NCI-H510A (cell line): ENCODE measurements around the gene PTK6.
"Not testable (repeated sequence)": the region's sequence is repeated elsewhere in the genome, so short reads cannot be mapped to it uniquely, and the experiment has no call there.

Source experiments
- DNase-seq: peaks from one replicate; lab custom pipeline; 2025; lab: John Stamatoyannopoulos, UW

PTK6 gene

GRCh38 chr20:63493563-63494020, 43.6 kb downstream of the PTK6 start:
- no peak for DNase-seq

- DNase-seq, result no peak
Observed at GRCh38 chr20:63492982-63493381, 44.2 kb downstream of the PTK6 start.

GRCh38 chr20:63492518-63492917, 44.7 kb downstream of the PTK6 start:
- no peak for DNase-seq

DNA sequence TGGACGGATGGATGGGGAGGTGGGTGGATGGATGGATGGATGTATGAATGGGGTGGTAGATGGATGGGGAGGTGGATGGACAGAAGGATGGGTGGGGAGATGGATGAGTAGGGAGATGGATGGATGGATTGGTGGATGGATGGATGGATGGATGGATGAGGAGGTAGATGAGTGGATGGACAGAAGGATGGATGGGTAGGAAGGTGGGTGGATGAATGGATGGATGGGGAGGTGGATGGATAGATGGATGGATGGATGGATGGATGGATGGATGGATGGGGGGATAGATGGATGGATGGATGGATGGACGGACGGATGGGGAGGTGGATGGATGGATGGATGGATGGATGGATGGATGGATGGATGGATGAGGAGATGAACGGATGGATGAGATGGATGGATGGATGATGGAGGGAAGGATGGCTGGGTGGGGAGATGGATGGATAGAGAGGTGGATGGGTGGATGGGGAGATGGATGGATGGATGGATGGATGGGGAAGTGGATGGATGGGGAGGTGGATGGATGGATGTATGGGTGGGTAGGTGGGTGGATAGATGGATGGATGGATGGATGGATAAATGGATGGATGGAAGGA, 45.4 kb downstream of the PTK6 start:
- DNase-seq, result no peak

DNA sequence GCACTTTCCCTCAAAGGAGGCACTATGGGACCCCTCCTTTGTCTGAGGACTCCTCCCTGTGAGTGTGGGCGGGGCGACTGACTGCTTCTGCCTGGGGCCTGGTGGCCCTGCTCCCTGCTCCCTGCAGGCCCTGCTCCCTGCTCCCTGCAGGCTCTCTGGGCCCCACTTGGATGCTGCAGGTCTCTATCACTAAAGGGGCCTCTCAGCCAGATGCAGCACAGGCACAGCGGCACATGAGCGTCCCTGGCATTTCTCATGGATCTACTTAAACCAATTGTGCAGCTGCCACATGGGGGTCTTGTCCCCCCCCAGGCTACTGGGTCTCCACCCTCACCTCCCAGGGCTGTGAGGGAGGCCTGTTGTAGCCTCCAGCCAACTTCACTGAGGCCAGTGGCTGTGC, 46.1 kb downstream of the PTK6 start:
- no peak for DNase-seq

DNA sequence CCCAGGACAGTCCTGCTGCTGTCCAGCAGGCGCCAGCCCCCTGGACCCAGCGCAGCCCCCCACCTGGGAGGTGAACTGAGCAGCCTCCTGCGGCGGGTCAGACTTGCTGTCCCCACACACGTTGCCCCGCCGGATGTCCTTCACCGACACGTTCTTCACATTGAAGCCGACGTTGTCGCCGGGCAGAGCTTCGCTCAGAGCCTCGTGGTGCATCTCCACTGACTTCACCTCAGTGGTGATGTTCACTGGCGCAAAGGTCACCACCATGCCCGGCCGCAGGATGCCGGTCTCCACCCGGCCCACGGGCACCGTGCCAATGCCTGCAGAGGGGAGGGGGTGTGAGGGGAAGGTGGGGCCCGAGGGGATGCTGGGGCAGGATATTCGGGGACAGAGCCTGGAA, 46.8 kb downstream of the PTK6 start:
- no peak for DNase-seq

GRCh38 chr20:63488315-63489251, 48.6 kb downstream of the PTK6 start:
- DNase-seq, result no peak

GRCh38 chr20:63487781-63488241, 49.4 kb downstream of the PTK6 start:
- DNase-seq, result no peak

- no peak for DNase-seq
Observed at GRCh38 chr20:63487116-63487764, 49.9 kb downstream of the PTK6 start.

- DNase-seq, result no peak
Observed at GRCh38 chr20:63486300-63486855, 50.8 kb downstream of the PTK6 start.

- no peak for DNase-seq
Observed at GRCh38 chr20:63484651-63485403, 52.3 kb downstream of the PTK6 start.

GRCh38 chr20:63484236-63484635, 52.9 kb downstream of the PTK6 start:
- DNase-seq, result no peak

DNA sequence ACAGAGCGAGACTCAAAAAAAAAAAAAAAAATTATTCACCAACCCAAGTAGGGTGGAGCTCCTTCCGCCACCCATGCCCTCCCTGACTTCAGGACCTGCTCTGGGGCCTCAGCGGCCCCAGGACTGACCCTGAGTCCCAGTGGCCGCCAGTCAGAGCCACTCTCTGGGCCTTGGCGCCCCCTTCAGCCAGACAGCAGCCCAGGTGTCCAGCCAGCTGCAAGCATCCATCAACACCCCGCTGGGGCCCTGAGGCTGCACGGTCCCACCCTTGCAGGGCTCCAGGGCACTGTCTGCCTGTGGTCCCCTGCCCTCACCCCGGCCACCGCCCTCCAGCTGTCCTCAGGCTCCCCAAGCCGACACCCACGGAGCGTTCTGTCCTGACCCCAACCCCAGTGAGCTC, 53.3 kb downstream of the PTK6 start:
- DNase-seq, result no peak

DNA sequence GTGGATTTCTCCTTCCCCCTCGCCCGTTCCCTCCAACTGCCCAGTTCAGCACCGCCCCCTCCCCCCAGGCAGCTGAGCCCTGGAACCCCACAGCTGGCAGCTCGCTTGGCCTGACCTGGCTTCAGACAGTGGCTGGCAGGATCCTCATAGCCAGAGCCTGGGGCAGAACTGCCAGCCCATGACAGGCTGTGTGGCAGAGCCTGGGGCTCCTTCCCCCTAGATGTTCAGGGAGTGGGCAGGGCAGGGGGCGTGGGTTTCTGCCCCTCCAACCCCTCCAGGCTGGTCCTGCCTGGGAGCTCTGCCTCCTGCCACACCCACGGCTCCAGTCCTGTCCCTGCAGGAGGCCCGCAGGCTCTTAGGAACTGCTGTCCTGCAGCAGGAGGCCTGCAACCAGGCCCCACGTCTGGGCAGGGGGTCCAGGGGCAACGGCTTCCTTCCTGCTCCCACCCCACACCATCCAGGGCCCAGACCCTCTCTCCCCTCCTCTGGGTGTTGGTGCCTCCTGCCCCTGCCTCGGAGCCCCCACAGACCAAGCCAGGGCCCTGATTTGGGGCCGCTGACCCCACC, 55.1 kb downstream of the PTK6 start:
- DNase-seq, result no peak

DNA sequence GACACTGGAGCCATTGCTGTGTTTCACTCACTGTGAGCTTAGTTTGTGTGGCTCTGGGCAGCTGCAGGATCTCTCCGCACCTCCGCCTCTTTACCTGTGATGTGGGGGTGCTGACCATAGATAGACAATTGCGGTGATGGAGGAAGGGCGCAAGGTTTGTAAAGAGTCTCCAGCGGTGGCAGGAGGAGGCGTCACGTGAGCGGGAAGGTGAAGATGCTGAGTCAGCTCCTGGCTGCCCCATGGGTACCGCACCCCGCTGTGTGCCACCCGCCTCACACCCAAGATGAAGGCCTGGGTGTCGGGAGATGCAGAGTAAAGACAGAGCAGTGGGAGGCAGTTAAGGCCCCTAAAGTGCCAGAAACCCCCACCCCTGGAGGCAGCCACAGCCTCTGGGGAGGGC, 55.7 kb downstream of the PTK6 start:
- DNase-seq, result no peak

DNA sequence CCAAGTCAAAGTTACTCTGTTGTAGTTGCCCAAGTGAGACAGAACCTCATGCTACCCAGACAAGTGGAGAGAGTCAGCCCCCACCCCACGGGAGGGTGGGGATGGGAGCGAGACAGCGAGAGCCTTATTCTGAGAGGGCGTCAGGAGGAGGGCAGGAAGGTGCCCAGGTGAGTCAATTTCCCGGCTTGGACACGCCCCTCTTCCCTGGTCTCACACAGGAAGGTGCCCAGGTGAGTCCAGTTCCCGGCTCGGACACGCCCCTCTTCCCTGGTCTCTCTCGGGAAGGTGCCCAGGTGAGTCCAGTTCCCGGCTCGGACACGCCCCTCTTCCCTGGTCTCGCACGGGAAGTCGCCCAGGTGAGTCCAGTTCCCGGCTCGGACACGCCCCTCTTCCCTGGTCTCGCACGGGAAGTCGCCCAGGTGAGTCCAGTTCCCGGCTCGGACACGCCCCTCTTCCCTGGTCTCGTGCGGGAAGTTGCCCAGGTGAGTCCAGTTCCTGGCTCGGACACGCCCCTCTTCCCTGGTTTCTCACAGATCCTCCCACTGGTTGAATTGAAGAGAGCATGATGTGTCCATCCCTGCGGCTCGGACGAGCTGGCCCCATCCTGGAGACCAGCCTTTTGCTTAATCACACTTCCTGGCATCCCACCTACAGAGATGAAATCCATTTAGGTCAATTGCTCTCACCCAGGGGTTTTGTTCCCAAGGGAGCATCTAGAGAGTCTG, 57.3 kb downstream of the PTK6 start:
- not testable (repeated sequence) for DNase-seq

- no peak for DNase-seq
Observed at GRCh38 chr20:63478346-63479302, 58.6 kb downstream of the PTK6 start.
